ENCODE results near the gene WDFY3. TPM values are rescaled to one million over a fixed set of nuclear protein-coding genes. Genes with fewer than 3 reads are reported as not detected.

Gene WDFY3
- total and polyA plus RNA-seq, 2 experiments from 2014 or later, result 8.0 to 89.0 TPM

DNA sequence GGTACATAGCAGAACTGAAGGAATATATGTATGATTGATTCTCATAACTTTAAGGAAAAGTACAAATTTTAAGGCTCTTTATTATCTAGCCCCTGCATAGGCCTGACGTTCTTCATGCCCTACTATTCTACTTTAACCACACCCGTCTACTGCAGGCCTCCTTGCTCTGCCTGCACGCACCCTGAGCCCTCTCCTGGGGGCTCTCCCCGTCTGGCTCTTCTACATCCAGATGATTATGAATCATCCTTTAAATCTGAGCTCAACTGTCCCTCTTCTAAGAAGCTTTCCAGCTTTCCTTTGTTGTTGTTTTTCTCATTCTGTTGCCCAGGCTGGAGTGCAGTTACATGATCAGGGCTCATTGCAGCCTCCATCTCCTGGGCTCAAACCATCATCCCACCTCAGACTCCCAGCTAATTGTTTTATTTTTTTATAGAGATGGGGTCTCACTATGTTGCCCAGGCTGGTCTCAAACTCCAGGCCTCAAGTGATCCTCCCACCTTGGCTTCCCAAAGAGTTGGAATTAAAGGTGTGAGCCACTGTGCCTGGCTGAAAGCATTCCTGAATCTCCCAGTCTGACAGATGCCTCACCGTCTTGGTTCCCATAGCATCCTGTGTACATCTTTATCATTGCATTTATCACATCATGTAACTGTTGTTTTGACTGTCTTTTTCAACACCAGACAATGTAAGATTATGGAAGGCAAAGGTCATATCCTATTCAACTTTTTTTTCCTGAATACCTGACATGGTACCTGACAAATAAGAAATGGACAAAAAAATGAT lies 89.2 kb downstream of the WDFY3 start:
- Histone ChIP-seq H4K20me1 (replicated peaks; ENCODE audit: insufficient read depth) (no peaks in the 10 kb centered on the region; the same call in 1 of the 2 replicates), H3K4me2 (no peak overlapping the region), H3K36me3 (ENCODE audit: insufficient read depth) (no peaks in the 10 kb centered on the region), H3K4me3 (no peak overlapping the region), H3K27me3 (ENCODE audit: insufficient read depth) (no peaks in the 10 kb centered on the region), H3K4me1 (ENCODE audit: insufficient read depth) (peaks cover 9% of the 10 kb centered on the region), H2AFZ (no peak overlapping the region), H3F3A (replicated peaks; ENCODE audit: low read depth) (no peaks in the 10 kb centered on the region), H3K79me2 (replicated peaks; ENCODE audit: insufficient read depth) (peaks cover 9% of the 10 kb centered on the region; the same call in 1 of the 2 replicates), H3K9me2 (ENCODE audit: insufficient read depth) (no peaks in the 10 kb centered on the region), H3K27ac (ENCODE audit: low read depth) (no peak overlapping the region)
- Mint-ChIP-seq H3K4me3 (no peak overlapping the region), H3K36me3 (ENCODE audit: low read depth) (no peaks in the 10 kb centered on the region), H3K27me3 (ENCODE audit: insufficient read depth, low read depth, poor library complexity) (no peaks in the 10 kb centered on the region), H3K4me1 (peaks cover 17% of the 10 kb centered on the region), H3K9me3 (no peaks in the 10 kb centered on the region), H3K27ac (no peak overlapping the region)
- ATAC-seq (no peak), DNase-seq (ENCODE audit: low spot score) (no peak)
- no peak for TF ChIP-seq POLR2AphosphoS5 (IDR thresholded peaks at IDR 0.05; ENCODE audit: low read depth)
- no peak for TF ChIP-seq ZNF331 (CRISPR knock-in tag; IDR thresholded peaks at IDR 0.05; ENCODE audit: low read depth)
- TF ChIP-seq EZH2 (IDR thresholded peaks at IDR 0.05; ENCODE audit: low read depth, unreplicated experiment), result no peak
- TF ChIP-seq STAT1 (IDR thresholded peaks at IDR 0.05; ENCODE audit: unreplicated experiment), result no peak
- no peak for TF ChIP-seq EZH2phosphoT487 (IDR thresholded peaks at IDR 0.05; ENCODE audit: unreplicated experiment)
- no peak for TF ChIP-seq JUNB (IDR thresholded peaks at IDR 0.05; ENCODE audit: unreplicated experiment)
- TF ChIP-seq, protein P1, sequence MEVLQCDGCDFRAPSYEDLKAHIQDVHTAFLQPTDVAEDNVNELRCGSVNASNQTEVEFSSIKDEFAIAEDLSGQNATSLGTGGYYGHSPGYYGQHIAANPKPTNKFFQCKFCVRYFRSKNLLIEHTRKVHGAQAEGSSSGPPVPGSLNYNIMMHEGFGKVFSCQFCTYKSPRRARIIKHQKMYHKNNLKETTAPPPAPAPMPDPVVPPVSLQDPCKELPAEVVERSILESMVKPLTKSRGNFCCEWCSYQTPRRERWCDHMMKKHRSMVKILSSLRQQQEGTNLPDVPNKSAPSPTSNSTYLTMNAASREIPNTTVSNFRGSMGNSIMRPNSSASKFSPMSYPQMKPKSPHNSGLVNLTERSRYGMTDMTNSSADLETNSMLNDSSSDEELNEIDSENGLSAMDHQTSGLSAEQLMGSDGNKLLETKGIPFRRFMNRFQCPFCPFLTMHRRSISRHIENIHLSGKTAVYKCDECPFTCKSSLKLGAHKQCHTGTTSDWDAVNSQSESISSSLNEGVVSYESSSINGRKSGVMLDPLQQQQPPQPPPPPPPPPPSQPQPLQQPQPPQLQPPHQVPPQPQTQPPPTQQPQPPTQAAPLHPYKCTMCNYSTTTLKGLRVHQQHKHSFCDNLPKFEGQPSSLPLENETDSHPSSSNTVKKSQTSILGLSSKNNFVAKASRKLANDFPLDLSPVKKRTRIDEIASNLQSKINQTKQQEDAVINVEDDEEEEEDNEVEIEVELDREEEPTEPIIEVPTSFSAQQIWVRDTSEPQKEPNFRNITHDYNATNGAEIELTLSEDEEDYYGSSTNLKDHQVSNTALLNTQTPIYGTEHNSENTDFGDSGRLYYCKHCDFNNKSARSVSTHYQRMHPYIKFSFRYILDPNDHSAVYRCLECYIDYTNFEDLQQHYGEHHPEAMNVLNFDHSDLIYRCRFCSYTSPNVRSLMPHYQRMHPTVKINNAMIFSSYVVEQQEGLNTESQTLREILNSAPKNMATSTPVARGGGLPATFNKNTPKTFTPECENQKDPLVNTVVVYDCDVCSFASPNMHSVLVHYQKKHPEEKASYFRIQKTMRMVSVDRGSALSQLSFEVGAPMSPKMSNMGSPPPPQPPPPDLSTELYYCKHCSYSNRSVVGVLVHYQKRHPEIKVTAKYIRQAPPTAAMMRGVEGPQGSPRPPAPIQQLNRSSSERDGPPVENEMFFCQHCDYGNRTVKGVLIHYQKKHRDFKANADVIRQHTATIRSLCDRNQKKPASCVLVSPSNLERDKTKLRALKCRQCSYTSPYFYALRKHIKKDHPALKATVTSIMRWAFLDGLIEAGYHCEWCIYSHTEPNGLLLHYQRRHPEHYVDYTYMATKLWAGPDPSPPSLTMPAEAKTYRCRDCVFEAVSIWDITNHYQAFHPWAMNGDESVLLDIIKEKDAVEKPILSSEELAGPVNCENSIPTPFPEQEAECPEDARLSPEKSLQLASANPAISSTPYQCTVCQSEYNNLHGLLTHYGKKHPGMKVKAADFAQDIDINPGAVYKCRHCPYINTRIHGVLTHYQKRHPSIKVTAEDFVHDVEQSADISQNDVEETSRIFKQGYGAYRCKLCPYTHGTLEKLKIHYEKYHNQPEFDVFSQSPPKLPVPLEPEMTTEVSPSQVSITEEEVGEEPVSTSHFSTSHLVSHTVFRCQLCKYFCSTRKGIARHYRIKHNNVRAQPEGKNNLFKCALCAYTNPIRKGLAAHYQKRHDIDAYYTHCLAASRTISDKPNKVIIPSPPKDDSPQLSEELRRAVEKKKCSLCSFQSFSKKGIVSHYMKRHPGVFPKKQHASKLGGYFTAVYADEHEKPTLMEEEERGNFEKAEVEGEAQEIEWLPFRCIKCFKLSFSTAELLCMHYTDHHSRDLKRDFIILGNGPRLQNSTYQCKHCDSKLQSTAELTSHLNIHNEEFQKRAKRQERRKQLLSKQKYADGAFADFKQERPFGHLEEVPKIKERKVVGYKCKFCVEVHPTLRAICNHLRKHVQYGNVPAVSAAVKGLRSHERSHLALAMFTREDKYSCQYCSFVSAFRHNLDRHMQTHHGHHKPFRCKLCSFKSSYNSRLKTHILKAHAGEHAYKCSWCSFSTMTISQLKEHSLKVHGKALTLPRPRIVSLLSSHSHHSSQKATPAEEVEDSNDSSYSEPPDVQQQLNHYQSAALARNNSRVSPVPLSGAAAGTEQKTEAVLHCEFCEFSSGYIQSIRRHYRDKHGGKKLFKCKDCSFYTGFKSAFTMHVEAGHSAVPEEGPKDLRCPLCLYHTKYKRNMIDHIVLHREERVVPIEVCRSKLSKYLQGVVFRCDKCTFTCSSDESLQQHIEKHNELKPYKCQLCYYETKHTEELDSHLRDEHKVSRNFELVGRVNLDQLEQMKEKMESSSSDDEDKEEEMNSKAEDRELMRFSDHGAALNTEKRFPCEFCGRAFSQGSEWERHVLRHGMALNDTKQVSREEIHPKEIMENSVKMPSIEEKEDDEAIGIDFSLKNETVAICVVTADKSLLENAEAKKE (CRISPR knock-in tag; IDR thresholded peaks at IDR 0.05), result no peak
